Measurements from ENCODE around the gene PTCRA. TPM values are rescaled to one million over a fixed set of nuclear protein-coding genes. Genes with fewer than 3 reads are reported as not detected.

PTCRA gene, protein sequence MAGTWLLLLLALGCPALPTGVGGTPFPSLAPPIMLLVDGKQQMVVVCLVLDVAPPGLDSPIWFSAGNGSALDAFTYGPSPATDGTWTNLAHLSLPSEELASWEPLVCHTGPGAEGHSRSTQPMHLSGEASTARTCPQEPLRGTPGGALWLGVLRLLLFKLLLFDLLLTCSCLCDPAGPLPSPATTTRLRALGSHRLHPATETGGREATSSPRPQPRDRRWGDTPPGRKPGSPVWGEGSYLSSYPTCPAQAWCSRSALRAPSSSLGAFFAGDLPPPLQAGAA
- total RNA-seq, result 1 to 10 TPM; 2.0 to 2.1 TPM
- polyA plus RNA-seq (ENCODE audit: insufficient read length in 6 of 6), result under 1 TPM in 5 of 6 donors, not detected in 1; 0.38 to 0.79 (median 0.58) TPM
- long read RNA-seq, donor 1, partial matches to known transcripts, result 0 of 1 reads
- long read RNA-seq, donor 1, other reads (novel, unspliced or antisense), result 0 of 1 reads
- long read RNA-seq, donor 2, result 0 reads
- long read RNA-seq, donor 3, result 0 reads
- long read RNA-seq, donor 4, result 0 reads
- long read RNA-seq, donor 5, result 0 reads
- long read RNA-seq, donor 6, result 0 reads
- long read RNA-seq, donor 7, result 0 reads
- long read RNA-seq, donor 8, result 0 reads
- long read RNA-seq, donor 9, result 0 reads
- long read RNA-seq, donor 10, partial matches to known transcripts, result 4 of 4 reads
- long read RNA-seq, donor 10, other reads (novel, unspliced or antisense), result 0 of 4 reads
- long read RNA-seq, donor 11, result 0 reads
- long read RNA-seq, donor 12, result 0 reads

- intact Hi-C loops (cut with DNase I), result no loop called here
- TF ChIP-seq, protein P1, sequence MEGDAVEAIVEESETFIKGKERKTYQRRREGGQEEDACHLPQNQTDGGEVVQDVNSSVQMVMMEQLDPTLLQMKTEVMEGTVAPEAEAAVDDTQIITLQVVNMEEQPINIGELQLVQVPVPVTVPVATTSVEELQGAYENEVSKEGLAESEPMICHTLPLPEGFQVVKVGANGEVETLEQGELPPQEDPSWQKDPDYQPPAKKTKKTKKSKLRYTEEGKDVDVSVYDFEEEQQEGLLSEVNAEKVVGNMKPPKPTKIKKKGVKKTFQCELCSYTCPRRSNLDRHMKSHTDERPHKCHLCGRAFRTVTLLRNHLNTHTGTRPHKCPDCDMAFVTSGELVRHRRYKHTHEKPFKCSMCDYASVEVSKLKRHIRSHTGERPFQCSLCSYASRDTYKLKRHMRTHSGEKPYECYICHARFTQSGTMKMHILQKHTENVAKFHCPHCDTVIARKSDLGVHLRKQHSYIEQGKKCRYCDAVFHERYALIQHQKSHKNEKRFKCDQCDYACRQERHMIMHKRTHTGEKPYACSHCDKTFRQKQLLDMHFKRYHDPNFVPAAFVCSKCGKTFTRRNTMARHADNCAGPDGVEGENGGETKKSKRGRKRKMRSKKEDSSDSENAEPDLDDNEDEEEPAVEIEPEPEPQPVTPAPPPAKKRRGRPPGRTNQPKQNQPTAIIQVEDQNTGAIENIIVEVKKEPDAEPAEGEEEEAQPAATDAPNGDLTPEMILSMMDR (IDR thresholded peaks at IDR 0.05), result no peak
- H3K27me3 ChIP-seq, result peaks cover 0 to 22% of the 10 kb centered on the region in 2 donors
- no peaks in the 10 kb centered on the region for H3K9me3 ChIP-seq
- peaks cover 0 to 8% of the 10 kb centered on the region in 2 donors for H3K4me1 ChIP-seq
- no peak for DNase-seq
- H3K27ac ChIP-seq, result no peak within 1 kb of the TSS
- no peak within 1 kb of the TSS for H3K4me3 ChIP-seq
- no peaks in the 10 kb centered on the region for H3K36me3 ChIP-seq
- ATAC-seq, result no peak
Measured at GRCh38 chr6:42915732-42916131, at the start of gene PTCRA. PTCRA (plus strand) TSS chr6:42916053; CDS start chr6:42916070, 17 bp downstream.

- no peaks in the 10 kb centered on the region for H3K4me1 ChIP-seq
- peaks cover 0 to 41% of the 10 kb centered on the region in 2 donors for H3K36me3 ChIP-seq
- TF ChIP-seq, protein P1 (IDR thresholded peaks at IDR 0.05), result no peak
- H3K27ac ChIP-seq, result no peak overlapping the region
- H3K9me3 ChIP-seq, result no peaks in the 10 kb centered on the region
- intact Hi-C loops (cut with DNase I), result no loop called here
- H3K4me3 ChIP-seq, result no peak overlapping the region
- H3K27me3 ChIP-seq, result no peaks in the 10 kb centered on the region
- ATAC-seq, result no peak
- DNase-seq, result no peak
Measured at GRCh38 chr6:42870145-42870936, 45.5 kb upstream of the PTCRA start.

DNA sequence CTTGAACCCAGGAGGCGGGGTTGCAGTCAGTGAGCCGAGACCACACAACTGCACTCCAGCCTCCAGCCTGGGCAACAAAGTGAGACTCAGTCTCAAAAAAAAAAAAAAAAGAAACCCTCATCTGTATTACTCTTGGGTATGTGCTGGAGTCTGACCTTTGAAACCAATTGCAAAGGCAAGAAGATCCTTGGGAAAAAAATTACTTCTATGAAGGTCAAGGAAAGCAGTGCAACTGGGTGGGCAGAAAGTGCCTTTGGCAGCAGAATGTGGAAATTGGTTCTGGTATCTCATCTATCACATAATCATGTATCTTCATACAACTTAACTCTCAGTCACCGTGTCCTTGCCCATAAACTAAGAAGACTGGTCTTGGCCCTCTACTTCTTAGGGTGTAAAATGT lies 44.1 kb upstream of the PTCRA start:
- intact Hi-C loops (cut with DNase I), result no loop called here
- no peak for DNase-seq
- H3K4me3 ChIP-seq, result no peak overlapping the region
- H3K4me1 ChIP-seq, result no peaks in the 10 kb centered on the region
- peaks cover 0 to 28% of the 10 kb centered on the region in 2 donors for H3K36me3 ChIP-seq
- H3K9me3 ChIP-seq, result no peaks in the 10 kb centered on the region
- ATAC-seq, result no peak
- H3K27ac ChIP-seq, result no peak overlapping the region
- H3K27me3 ChIP-seq, result no peaks in the 10 kb centered on the region
- TF ChIP-seq, protein P1 (IDR thresholded peaks at IDR 0.05), result no peak

GRCh38 chr6:42873313-42873712 lies 42.5 kb upstream of the PTCRA start:
- H3K27me3 ChIP-seq, result no peaks in the 10 kb centered on the region
- TF ChIP-seq, protein P1 (IDR thresholded peaks at IDR 0.05), result no peak
- H3K27ac ChIP-seq, result no peak overlapping the region
- peaks cover 4 to 5% of the 10 kb centered on the region in 2 donors for H3K4me1 ChIP-seq
- no peaks in the 10 kb centered on the region for H3K9me3 ChIP-seq
- DNase-seq, result no peak
- ATAC-seq, result no peak
- no peak overlapping the region for H3K4me3 ChIP-seq
- H3K36me3 ChIP-seq, result peaks cover 0 to 13% of the 10 kb centered on the region in 2 donors
- intact Hi-C loops (cut with DNase I), result no loop called here

Data from left lung (tissue), 14 donors.